Mucosa of rectum (tissue), 2 donors: ENCODE data around the gene ETV3L.

Experiments used
- H3K27ac ChIP-seq, 2 donors: one replicate each; pipeline ENCODE4 v1.7.0; 2013; ENCODE audit warnings: inconsistent platforms in 2 of 2, low read depth in 2 of 2, low read length in 2 of 2
- H3K27me3 ChIP-seq, 2 donors: one replicate each; pipeline ENCODE4 v1.7.0; 2013; ENCODE audit warnings: low read length in 2 of 2; ENCODE audit not compliant: control insufficient read depth in 2 of 2, insufficient read depth in 2 of 2
- H3K36me3 ChIP-seq, 2 donors: one replicate each; pipeline ENCODE4 v1.7.0; 2013; ENCODE audit warnings: low read length in 2 of 2; ENCODE audit not compliant: control insufficient read depth in 2 of 2, insufficient read depth in 2 of 2
- H3K4me1 ChIP-seq, 2 donors: one replicate each; pipeline ENCODE4 v1.7.0; 2013; ENCODE audit warnings: low read length in 2 of 2, mild to moderate bottlenecking in 1 of 2; ENCODE audit not compliant: control insufficient read depth in 2 of 2, insufficient read depth in 2 of 2
- H3K4me3 ChIP-seq, 2 donors: one replicate each; pipeline ENCODE4 v1.7.0; 2013; ENCODE audit warnings: low read length in 2 of 2
- H3K9ac ChIP-seq, 2 donors: one replicate each; pipeline ENCODE4 v1.7.0; 2013; ENCODE audit warnings: low read length in 2 of 2, low read depth in 1 of 2, mild to moderate bottlenecking in 1 of 2
- H3K9me3 ChIP-seq, 2 donors: one replicate each; pipeline ENCODE4 v1.7.0; 2013; ENCODE audit warnings: low read length in 2 of 2; ENCODE audit not compliant: control insufficient read depth in 2 of 2
- donor health status: healthy.
- donor health status: Normal muscosa, but diverticular disease.

Gene ETV3L

GRCh38 chr1:157114183-157115121 lies 14.8 kb upstream of the ETV3L start:
- H3K27me3 ChIP-seq: peaks cover 3 to 5% of the 10 kb centered on the region in 2 donors
- H3K9me3 ChIP-seq: no peaks in the 10 kb centered on the region
- no peak overlapping the region for H3K4me3 ChIP-seq
- H3K36me3 ChIP-seq: no peaks in the 10 kb centered on the region
- H3K4me1 ChIP-seq: no peaks in the 10 kb centered on the region
- H3K9ac ChIP-seq: no peak overlapping the region
- no peak overlapping the region for H3K27ac ChIP-seq

- no peak overlapping the region for H3K4me3 ChIP-seq
- no peaks in the 10 kb centered on the region for H3K9me3 ChIP-seq
- H3K36me3 ChIP-seq: no peaks in the 10 kb centered on the region
- no peaks in the 10 kb centered on the region for H3K4me1 ChIP-seq
- H3K27ac ChIP-seq: no peak overlapping the region
- H3K27me3 ChIP-seq: peaks cover 3 to 8% of the 10 kb centered on the region in 2 donors
- H3K9ac ChIP-seq: no peak overlapping the region
These were observed 14.0 kb upstream of the ETV3L start for GRCh38 chr1:157113631-157114030.

- Histone ChIP-seq H3K27ac (no peak overlapping the region), H3K9ac (no peak overlapping the region), H3K4me3 (no peak overlapping the region), H3K27me3 (peaks cover 6 to 12% of the 10 kb centered on the region in 2 donors), H3K36me3 (no peaks in the 10 kb centered on the region), H3K4me1 (no peaks in the 10 kb centered on the region), H3K9me3 (no peaks in the 10 kb centered on the region)
These were observed 13.5 kb upstream of the ETV3L start for GRCh38 chr1:157113106-157113505.

DNA sequence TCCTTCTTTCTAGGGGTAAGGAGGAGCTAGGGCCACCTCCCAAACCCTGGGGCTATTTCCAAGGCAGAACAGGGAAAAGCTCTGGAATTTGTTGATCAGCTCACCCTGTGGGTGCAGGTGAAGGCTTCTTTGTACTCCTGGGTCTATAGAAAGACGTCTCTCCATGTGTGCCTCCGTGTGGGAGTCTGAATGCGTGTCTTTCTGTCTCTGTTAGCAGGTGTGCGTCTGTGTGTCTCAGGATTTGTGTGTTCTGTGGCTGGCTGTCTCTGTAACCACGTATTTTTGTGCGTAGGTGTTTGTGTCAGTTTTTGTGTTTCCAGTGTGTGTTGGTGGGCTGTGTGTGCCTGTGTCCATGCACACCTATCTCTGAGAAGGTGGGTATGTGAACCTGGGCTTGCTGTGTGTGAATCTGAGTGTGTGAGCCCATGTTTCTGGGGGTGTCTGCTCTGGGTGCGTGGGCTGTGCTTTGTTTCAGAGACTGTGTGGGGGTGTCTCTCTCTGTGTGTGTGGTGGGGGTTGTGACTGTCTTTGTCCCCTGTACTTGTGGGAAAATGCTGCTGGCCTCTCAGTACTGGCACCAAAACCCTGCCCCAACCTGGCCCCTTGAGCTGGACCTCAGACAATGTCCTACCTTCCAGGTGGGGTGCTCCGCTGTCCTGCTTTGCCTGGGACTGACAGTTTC lies 12.7 kb upstream of the ETV3L start:
- Histone ChIP-seq H3K9me3 (no peaks in the 10 kb centered on the region), H3K27me3 (peaks cover 13 to 19% of the 10 kb centered on the region in 2 donors), H3K4me1 (no peaks in the 10 kb centered on the region), H3K4me3 (no peak overlapping the region), H3K27ac (no peak overlapping the region), H3K9ac (no peak overlapping the region), H3K36me3 (no peaks in the 10 kb centered on the region)

GRCh38 chr1:157111396-157112165 lies 12.0 kb upstream of the ETV3L start:
- peaks cover 18 to 23% of the 10 kb centered on the region in 2 donors for H3K27me3 ChIP-seq

DNA sequence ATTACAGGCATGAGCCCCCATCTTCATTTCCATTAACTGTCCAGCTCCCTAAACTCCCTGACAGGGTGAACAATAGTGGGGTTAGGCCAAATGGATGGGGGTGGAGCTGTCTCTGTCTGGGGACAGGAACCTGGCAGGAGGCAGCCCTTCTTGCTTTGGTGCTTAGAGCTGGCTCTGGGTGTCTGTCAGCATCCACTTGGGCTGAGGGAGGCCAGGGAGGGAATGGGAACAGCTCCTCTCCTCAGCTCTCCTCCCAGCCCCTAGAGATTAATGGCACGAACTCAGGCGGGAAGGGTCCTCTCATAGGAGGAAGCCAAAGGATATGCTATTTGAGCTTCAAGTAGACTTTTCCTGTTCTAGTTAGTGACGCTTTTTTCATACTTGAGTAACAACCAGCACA lies 11.1 kb upstream of the ETV3L start:
- no peak overlapping the region for H3K9ac ChIP-seq
- H3K9me3 ChIP-seq: no peaks in the 10 kb centered on the region
- peaks cover 18 to 23% of the 10 kb centered on the region in 2 donors for H3K27me3 ChIP-seq
- no peaks in the 10 kb centered on the region for H3K36me3 ChIP-seq
- H3K27ac ChIP-seq: no peak overlapping the region
- H3K4me1 ChIP-seq: no peaks in the 10 kb centered on the region
- H3K4me3 ChIP-seq: no peak overlapping the region

More at GRCh38 chr1:157111396-157112165, 12.0 kb upstream of the ETV3L start:
- Histone ChIP-seq H3K4me3 (no peak overlapping the region), H3K27ac (no peak overlapping the region), H3K4me1 (no peaks in the 10 kb centered on the region), H3K9ac (no peak overlapping the region), H3K36me3 (no peaks in the 10 kb centered on the region), H3K9me3 (no peaks in the 10 kb centered on the region)

- Histone ChIP-seq H3K27ac (no peak overlapping the region), H3K27me3 (peaks cover 18 to 23% of the 10 kb centered on the region in 2 donors), H3K4me1 (no peaks in the 10 kb centered on the region), H3K9ac (no peak overlapping the region), H3K36me3 (no peaks in the 10 kb centered on the region), H3K9me3 (no peaks in the 10 kb centered on the region), H3K4me3 (no peak overlapping the region)
These were observed 10.4 kb upstream of the ETV3L start for GRCh38 chr1:157110003-157110402.

GRCh38 chr1:157108448-157108847 lies 8.8 kb upstream of the ETV3L start:
- peaks cover 18 to 23% of the 10 kb centered on the region in 2 donors for H3K27me3 ChIP-seq
- no peak overlapping the region for H3K9ac ChIP-seq
- no peak overlapping the region for H3K27ac ChIP-seq

GRCh38 chr1:157107702-157108101 lies 8.1 kb upstream of the ETV3L start:
- Histone ChIP-seq H3K27me3 (peaks cover 18 to 22% of the 10 kb centered on the region in 2 donors), H3K36me3 (no peaks in the 10 kb centered on the region), H3K4me1 (no peaks in the 10 kb centered on the region), H3K9ac (no peak overlapping the region), H3K9me3 (no peaks in the 10 kb centered on the region), H3K4me3 (no peak overlapping the region), H3K27ac (no peak overlapping the region)

More at GRCh38 chr1:157108448-157108847, 8.8 kb upstream of the ETV3L start:
- no peaks in the 10 kb centered on the region for H3K36me3 ChIP-seq
- no peak overlapping the region for H3K4me3 ChIP-seq
- no peaks in the 10 kb centered on the region for H3K4me1 ChIP-seq
- no peaks in the 10 kb centered on the region for H3K9me3 ChIP-seq
